OCI-LY7 (cell line): Measurements from ENCODE around the gene UPF3A.

Source experiments
- EZH2phosphoT487 ChIP-seq: fragments of 200-600 bp; sonication (generic); IDR thresholded peaks from 2 replicates; pipeline ENCODE4 v1.6.1; 2018; ENCODE audit warnings: low read depth, borderline replicate concordance, mild to moderate bottlenecking, mixed run types, antibody characterized with exemption, low read length, moderate library complexity, mixed read lengths
- TF ChIP-seq, protein P1 (sequence below): fragments of 200-600 bp; sonication (generic); conservative IDR thresholded peaks from 2 replicates; pipeline ENCODE4 v1.5.1; 2014; ENCODE audit warnings: mild to moderate bottlenecking, antibody characterized with exemption, low read length, moderate library complexity, mixed read lengths

DNA sequence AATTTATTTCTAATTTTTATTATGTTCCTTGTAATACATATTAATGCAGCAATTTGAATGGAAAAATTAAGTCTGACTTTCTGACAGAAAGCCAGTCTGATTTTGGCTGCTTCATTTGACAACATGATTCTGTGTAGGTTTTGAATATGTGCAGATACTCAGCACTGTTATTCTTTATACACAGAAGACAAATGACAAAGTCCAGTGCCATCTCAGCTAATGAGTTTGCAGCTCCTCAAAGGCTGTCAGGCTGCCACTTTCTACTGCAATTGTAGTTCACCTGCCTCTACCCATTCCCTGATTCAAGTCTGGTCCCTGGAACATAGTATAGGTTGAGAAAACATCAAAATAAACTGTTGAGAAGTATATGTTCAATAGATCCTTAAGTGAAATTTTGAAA lies 30.0 kb downstream of the UPF3A start:
- TF ChIP-seq, protein P1, sequence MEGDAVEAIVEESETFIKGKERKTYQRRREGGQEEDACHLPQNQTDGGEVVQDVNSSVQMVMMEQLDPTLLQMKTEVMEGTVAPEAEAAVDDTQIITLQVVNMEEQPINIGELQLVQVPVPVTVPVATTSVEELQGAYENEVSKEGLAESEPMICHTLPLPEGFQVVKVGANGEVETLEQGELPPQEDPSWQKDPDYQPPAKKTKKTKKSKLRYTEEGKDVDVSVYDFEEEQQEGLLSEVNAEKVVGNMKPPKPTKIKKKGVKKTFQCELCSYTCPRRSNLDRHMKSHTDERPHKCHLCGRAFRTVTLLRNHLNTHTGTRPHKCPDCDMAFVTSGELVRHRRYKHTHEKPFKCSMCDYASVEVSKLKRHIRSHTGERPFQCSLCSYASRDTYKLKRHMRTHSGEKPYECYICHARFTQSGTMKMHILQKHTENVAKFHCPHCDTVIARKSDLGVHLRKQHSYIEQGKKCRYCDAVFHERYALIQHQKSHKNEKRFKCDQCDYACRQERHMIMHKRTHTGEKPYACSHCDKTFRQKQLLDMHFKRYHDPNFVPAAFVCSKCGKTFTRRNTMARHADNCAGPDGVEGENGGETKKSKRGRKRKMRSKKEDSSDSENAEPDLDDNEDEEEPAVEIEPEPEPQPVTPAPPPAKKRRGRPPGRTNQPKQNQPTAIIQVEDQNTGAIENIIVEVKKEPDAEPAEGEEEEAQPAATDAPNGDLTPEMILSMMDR = no peak
- no peak for TF ChIP-seq EZH2phosphoT487
